ENCODE data around the gene COMMD10.

The COMMD10 gene

GRCh38 chr5:116280149-116280803, 195.5 kb downstream of the COMMD10 start:
- no peak for TF ChIP-seq CTCF (IDR thresholded peaks at IDR 0.05; ENCODE audit: borderline replicate concordance, insufficient read depth, low read depth, low read length)
- H3K4me3 ChIP-seq (ENCODE audit: low read depth, low read length): no peak overlapping the region

- TF ChIP-seq CTCF (IDR thresholded peaks at IDR 0.05; ENCODE audit: borderline replicate concordance, insufficient read depth, low read depth, low read length): no peak
- no peak overlapping the region for H3K4me3 ChIP-seq (ENCODE audit: low read depth, low read length)
These were observed 196.5 kb downstream of the COMMD10 start for GRCh38 chr5:116281309-116281708.

GRCh38 chr5:116288524-116288923, 203.7 kb downstream of the COMMD10 start:
- no peak overlapping the region for H3K4me3 ChIP-seq (ENCODE audit: low read depth, low read length)
- no peak for TF ChIP-seq CTCF (IDR thresholded peaks at IDR 0.05; ENCODE audit: borderline replicate concordance, insufficient read depth, low read depth, low read length)

- no peak overlapping the region for H3K4me3 ChIP-seq (ENCODE audit: low read depth, low read length)
- TF ChIP-seq CTCF (IDR thresholded peaks at IDR 0.05; ENCODE audit: borderline replicate concordance, insufficient read depth, low read depth, low read length): no peak
These were observed 204.5 kb downstream of the COMMD10 start for GRCh38 chr5:116289276-116289675.

GRCh38 chr5:116291271-116291670, 206.4 kb downstream of the COMMD10 start:
- H3K4me3 ChIP-seq (ENCODE audit: low read depth, low read length): no peak overlapping the region
- TF ChIP-seq CTCF (IDR thresholded peaks at IDR 0.05; ENCODE audit: borderline replicate concordance, insufficient read depth, low read depth, low read length): no peak

- H3K4me3 ChIP-seq (ENCODE audit: low read depth, low read length): no peak overlapping the region
- TF ChIP-seq CTCF (IDR thresholded peaks at IDR 0.05; ENCODE audit: borderline replicate concordance, insufficient read depth, low read depth, low read length): no peak
These were observed 207.5 kb downstream of the COMMD10 start for GRCh38 chr5:116292321-116292720.

GRCh38 chr5:116296335-116297072, 211.7 kb downstream of the COMMD10 start:
- no peak overlapping the region for H3K4me3 ChIP-seq (ENCODE audit: low read depth, low read length)
- TF ChIP-seq CTCF (IDR thresholded peaks at IDR 0.05; ENCODE audit: borderline replicate concordance, insufficient read depth, low read depth, low read length): no peak
